Uterus (tissue), 4 donors: Measurements from ENCODE around the gene HOXD8. TPM values are rescaled to one million over a fixed set of nuclear protein-coding genes. Genes with fewer than 3 reads are reported as not detected.

Source experiments
- DNase-seq, 2 donors: peaks; one replicate each; pipeline ENCODE4 v3.0.0-alpha.2; 2019 to 2020
- H3K27ac ChIP-seq, 2 donors: fragments of 200-600 bp; sonication (generic); 1 replicate in 1 of 2; 2 replicates in 1 of 2; pipeline ENCODE4 v1.5.1; 2016 to 2018
- H3K27me3 ChIP-seq, 2 donors: fragments of 200-600 bp; sonication (generic); one replicate each; pipeline ENCODE4 v1.5.1; 2018 to 2019; ENCODE audit warnings: control low read depth in 1 of 2
- H3K36me3 ChIP-seq, 2 donors: fragments of 200-600 bp; sonication (generic); one replicate each; pipeline ENCODE4 v1.5.1; 2019; ENCODE audit warnings: control low read depth in 1 of 2
- H3K4me1 ChIP-seq, 2 donors: fragments of 200-600 bp; sonication (generic); one replicate each; pipeline ENCODE4 v1.5.1; 2018 to 2019; ENCODE audit warnings: control low read depth in 1 of 2
- H3K4me3 ChIP-seq, 2 donors: fragments of 200-600 bp; sonication (generic); 1 replicate in 1 of 2; 2 replicates in 1 of 2; pipeline ENCODE4 v1.5.1; 2018 to 2019; ENCODE audit warnings: mild to moderate bottlenecking in 1 of 2
- H3K9me3 ChIP-seq, 2 donors: fragments of 200-600 bp; sonication (generic); one replicate each; pipeline ENCODE4 v1.5.1; 2019; ENCODE audit warnings: control low read depth in 1 of 2
- CTCF ChIP-seq, 4 experiments: fragments of 200-600 bp in 2 of 4; fragments of 450-650 bp in 2 of 4; sonication (generic) in 2 of 4; IDR thresholded peaks; one replicate each; pipeline ENCODE4 v1.5.1; 2016 to 2019; ENCODE audit warnings: antibody characterized with exemption in 4 of 4, mild to moderate bottlenecking in 2 of 4, moderate library complexity in 1 of 4
- POLR2A ChIP-seq, 2 donors: fragments of 450-650 bp; IDR thresholded peaks; one replicate each; pipeline ENCODE4 v1.6.1; 2016; ENCODE audit warnings: antibody characterized with exemption in 2 of 2, mild to moderate bottlenecking in 1 of 2, moderate library complexity in 1 of 2
- intact Hi-C: fragments of 100-400 bp; cut with DNase I; formaldehyde crosslinking; loops from one replicate; pipeline ENCODE4 v1.15.1; 2023; ENCODE audit warnings: low total_unique reads
- total RNA-seq, 4 donors: library from RNA; depleted of rRNA in 3 of 4; stranded (reverse); fragments of >200 nt in 3 of 4; gene quantifications; one replicate each; pipeline versions ENCODE4 v1.1.0 to v1.2.4, GENCODE V29; 2014 to 2023
- donor health status: DM: yes; HTN: yes; CAD: no.

HOXD8 gene
- total RNA-seq, 4 donors from 2014 or later: 25.8 to 75.6 (median 48.0) TPM

DNA sequence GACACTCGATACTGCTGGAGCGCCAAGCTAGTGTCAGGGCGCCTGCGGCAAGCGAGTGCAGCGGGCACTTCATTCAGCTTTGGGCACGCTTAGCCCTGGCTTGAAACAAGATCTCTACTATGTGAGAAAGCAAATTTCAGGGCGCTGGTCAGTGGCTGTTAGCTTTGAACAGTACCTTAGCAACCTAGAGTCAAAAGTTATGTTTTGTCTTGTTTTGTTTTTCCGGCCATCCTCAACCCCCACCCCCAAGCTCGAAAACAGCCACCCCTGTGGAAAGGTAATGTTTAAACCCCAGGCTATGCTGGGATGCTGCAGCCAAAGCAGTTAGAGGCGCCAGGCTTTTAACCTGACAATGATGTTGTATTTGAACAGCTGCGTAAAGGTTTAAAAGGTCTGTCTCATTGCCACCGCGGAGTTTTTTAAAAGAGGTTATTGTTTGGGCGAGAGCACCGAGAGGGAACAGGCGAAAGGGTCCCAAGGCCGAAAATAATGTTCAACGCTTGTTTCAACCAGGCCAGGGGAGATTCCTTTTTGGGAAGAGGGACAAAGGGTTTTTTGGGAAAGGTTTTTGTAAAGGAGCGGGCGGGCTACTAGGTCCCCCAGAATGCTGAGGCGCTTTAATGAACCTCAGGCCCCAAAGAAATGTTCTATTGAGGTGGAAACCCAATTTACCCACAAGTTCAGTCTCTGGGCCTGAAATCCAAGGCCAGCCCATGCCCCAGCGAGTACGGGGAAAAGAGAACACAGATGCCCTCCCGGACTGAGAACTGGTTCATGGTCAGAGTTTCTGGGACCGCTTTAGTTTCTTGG lies 15.2 kb upstream of the HOXD8 start:
- Histone ChIP-seq H3K27me3 (no peaks in the 10 kb centered on the region), H3K4me1 (no peaks in the 10 kb centered on the region)
- intact Hi-C loops: no loop called here

GRCh38 chr2:176114930-176115625 lies 14.4 kb upstream of the HOXD8 start:
- Histone ChIP-seq H3K27ac (peak overlapping the region; percentile 98 to 99), H3K4me3 (peak overlapping the region; percentile 43 to 51), H3K27me3 (no peaks in the 10 kb centered on the region), H3K36me3 (no peaks in the 10 kb centered on the region), H3K9me3 (no peaks in the 10 kb centered on the region), H3K4me1 (no peaks in the 10 kb centered on the region)
- DNase-seq: no peak
- no peak for TF ChIP-seq CTCF (IDR thresholded peaks at IDR 0.05)
- TF ChIP-seq POLR2A (IDR thresholded peaks at IDR 0.05): no peak
- intact Hi-C loops: no loop called here

More for the DNA sequence above, 15.2 kb upstream of the HOXD8 start:
- peak overlapping the region; percentile 98 to 99 for H3K27ac ChIP-seq
- TF ChIP-seq POLR2A (IDR thresholded peaks at IDR 0.05) (no peak), CTCF (IDR thresholded peaks at IDR 0.05) (no peak)
- no peaks in the 10 kb centered on the region for H3K9me3 ChIP-seq
- peak overlapping the region; percentile 43 to 51 for H3K4me3 ChIP-seq
- no peaks in the 10 kb centered on the region for H3K36me3 ChIP-seq
- no peak for DNase-seq

- Histone ChIP-seq H3K27me3 (no peaks in the 10 kb centered on the region), H3K4me1 (no peaks in the 10 kb centered on the region), H3K9me3 (no peaks in the 10 kb centered on the region), H3K36me3 (no peaks in the 10 kb centered on the region), H3K4me3 (peak within 1 kb of the TSS; percentile 43 to 51), H3K27ac (peak within 1 kb of the TSS; percentile 98 to 99)
- peak; percentile 91 to 96 for DNase-seq
- peak; percentile 65 to 76 (median 68) for TF ChIP-seq CTCF (IDR thresholded peaks at IDR 0.05)
- TF ChIP-seq POLR2A (IDR thresholded peaks at IDR 0.05): peak; percentile 93 to 98
- intact Hi-C loops: no loop called here
Observed at GRCh38 chr2:176115883-176116813, 13.4 kb upstream of the HOXD8 start, which contains the start of gene HOXD10. HOXD10 (plus strand) TSS chr2:176116778; CDS start chr2:176116834, 56 bp downstream.

- Histone ChIP-seq H3K27me3 (no peaks in the 10 kb centered on the region), H3K4me3 (peak overlapping the region; percentile 43 to 51), H3K9me3 (no peaks in the 10 kb centered on the region), H3K36me3 (no peaks in the 10 kb centered on the region), H3K27ac (peak overlapping the region; percentile 98 to 99), H3K4me1 (no peaks in the 10 kb centered on the region)
- intact Hi-C loops: no loop called here
- TF ChIP-seq POLR2A (IDR thresholded peaks at IDR 0.05): no peak
- TF ChIP-seq CTCF (IDR thresholded peaks at IDR 0.05): no peak
- no peak for DNase-seq
Observed at GRCh38 chr2:176117162-176117822, 12.2 kb upstream of the HOXD8 start.
